GM19395 (cell line): ENCODE results near the gene GRIN2A.

ENCODE experiments used
- ATAC-seq: cut with Tn5 transposase; IDR thresholded peaks from one replicate; pipeline ENCODE4 v1.9.1; 2021; ENCODE audit warnings: mild to moderate bottlenecking, moderate library complexity; ENCODE audit not compliant: unreplicated experiment

GRIN2A gene

DNA sequence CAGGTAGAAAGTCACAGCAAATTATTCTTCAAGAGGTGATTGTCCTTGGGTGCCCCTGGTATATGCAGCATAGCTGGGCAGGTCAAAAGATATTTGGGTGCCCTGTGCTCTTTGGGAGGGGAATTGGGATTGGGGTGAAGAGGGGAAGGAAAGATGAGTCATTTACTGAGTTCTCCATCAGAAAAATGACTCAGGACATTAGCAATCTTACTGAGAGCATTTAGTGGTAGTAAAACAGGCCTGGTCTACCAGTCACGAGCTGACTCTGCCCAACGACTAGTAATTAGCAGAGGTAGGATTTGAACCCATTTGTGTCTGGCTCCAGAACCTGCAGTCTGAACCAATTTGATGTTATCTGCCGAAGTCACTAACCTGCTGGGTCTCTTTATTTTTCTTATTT, 6.0 kb upstream of the GRIN2A start:
- no peak for ATAC-seq

DNA sequence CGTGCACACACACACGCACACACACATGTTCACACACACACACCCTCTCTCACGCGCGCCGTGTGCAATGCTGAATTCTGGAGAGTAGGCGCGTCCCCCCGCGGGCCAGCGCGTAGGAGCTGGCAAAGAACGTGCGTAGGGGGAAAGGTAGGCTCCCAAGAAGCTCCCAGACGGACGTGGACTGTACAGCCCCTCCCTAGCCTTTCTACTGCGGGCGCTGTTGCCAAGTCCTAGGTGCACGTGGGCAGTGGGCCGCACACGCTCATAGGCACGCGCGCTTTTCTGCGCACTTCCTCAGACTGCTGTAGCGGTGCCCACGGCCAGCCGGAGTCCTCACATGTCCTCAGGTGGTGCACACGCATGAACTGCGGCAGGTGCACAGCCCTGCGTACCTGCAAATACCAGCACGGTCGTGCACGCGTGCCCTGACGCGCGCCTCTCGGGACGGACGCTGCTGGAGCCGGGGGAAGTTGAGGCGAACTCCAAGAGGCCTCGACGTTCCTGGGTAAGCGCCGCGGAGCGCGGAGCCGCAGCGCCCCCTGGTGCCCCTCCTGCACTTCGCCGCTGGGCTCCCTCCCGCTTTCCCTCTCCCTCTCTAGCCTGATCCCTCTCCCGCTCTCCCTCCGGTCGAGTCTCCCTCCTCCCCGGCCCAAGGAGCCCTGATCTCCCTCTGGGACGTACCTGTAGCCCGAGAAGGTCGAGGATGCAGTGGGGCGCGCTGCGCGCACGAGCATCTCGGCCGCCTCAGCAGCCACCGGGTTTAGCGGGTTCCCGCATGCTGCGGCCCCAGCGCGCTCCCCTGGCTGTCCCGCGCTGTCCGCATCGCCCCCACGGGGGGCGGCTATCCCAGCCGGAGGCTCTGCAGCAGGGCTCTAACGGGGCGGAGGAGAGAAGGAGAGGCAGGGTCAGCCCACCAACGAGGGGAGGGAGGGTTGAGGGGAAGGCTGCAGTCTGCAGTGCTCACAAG, 749 bp downstream of the GRIN2A start:
- ATAC-seq = peak; percentile 63

DNA sequence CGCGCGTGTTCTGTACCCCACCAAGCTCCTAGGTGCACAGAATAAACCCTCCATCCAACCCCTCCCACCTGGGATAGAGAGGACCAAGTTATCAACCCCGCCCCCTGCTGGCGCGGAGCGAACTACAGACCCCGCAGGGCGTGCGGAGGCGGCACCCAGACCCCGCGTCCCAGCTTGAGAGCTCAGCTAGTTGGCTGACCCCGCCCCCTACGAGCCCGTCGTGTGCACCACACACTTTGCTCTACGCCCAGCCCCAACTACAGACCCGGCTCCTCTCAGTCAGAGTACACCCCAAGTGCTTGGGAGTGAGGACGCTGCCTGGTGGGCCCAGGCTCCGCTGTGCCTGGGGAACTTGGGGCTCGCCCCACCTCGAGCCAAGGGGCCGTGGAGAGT, 1.5 kb downstream of the GRIN2A start:
- ATAC-seq = no peak

DNA sequence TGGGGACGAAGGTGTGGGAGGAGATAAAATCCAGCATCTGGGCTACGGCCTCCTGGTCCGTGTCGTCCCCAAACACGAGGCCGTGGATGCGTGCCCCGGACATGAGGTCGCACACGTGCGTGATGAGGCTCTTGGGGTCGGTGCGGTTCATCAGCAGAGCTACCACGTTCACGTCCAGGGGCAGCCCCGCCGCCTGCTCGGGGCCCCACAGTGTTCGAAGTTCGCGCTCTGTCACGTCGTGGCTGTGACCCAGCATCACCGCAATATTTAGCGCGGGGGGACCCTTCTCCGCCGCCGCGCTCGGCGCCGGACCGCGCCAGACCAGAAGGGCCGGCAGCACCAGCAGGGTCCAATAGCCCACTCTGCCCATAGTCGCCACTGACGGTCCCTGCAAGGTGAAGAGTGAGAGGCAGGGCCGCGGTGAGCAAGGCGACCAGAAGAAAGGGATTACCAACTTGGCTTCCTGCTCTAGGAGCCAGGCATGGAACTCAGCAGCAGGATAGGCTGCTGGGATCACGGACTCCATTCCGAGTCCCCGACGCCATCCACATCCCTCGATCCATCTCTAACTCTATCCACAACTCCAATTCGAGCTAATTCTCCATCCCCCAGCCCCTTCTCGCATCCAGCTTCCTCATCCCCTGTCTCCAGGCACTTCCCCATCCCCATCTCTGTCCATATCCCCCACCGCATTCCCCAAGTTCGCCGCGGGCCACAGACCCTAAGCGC, 2.0 kb downstream of the GRIN2A start:
- ATAC-seq = no peak

DNA sequence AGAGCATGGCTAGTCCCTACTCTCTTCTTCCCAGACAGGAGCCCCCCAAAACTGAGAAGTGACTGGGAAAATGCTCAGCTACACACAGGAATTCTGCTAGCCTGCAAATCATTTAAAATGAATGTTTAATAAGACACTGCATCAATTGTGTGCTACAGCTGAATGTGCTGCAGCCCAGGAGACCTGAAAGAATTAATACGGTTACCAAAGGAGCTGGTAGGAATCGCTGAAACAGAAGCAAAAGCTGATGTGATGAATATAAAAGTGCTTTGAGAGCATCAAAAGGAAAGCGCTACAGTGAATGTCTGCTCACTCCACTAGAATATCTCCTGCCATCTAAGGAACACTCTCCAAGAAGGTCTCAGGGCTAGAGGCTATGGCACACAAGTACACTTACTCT, 3.7 kb downstream of the GRIN2A start:
- no peak for ATAC-seq

DNA sequence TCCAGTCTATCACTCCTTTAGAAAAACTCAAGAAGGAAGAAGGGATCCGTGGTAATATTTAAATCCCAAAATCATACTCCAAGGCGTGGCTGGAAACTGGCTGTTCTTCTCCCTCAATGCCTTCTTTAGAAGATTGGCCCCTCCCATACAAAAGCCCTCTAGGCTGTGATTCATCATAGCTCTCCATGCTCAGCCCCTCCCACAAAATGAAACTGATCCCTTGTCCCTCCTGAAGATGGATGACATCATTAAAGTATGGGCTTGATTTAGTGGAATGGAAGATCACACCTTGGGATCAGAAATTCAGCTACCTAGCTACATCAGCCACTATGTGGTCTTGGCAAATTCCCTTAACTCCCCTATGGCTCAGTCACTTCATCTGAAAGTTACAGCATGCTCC, 4.1 kb downstream of the GRIN2A start:
- no peak for ATAC-seq

DNA sequence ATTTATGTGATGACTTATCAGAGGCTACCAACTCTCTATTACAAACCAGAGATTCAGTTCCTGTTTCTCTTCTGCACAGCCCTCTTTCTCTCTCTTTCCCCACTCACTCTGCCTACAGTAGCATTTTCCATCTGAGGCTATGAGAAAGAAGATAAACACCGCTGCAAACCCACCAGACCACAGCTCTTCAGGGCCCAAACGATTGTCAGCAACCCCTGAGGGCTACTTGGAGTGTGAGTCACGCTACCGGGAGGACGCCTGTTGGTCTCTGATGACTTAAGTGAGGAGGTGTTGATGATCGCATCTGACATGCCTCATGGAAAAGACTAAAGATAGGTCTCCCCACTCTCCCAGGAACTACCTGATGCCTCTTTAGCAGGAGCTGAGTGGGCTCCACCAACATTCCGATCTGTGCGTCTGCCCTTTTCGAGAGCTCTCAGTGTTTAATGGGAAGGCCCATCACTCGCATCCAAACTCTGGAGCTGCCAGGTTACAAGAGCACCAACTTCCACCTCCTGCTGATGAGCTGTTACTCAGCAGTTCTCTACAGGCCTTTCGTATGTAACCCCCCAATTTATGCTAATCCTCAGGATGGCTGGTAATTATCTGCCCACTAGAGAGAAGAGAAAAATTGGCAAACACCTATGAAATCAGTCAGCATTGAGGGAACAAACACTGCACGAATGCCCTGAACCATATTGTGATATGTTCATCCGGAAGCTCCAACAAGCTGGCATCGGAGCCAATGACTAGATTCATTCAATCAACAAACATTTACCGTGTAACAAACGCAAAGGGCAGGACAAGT, 9.2 kb downstream of the GRIN2A start:
- no peak for ATAC-seq

DNA sequence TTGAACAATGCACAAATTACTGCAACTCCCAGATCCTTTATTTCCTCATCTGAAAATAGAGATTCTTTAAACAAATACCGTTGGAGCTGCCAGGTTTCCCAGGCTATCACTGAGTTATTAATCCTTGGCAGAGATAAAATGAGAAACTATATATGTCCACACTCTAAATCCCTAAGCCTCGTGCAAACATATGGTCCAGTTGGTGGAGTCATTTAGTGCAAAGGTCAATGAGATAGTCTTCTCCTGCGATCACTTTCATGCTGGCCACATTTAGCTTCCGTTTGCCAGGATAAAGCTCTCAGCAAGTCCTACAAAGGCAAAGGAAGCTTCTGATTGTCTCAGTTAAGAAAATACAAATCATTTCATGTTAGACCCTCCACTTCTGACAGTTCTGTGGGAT, 11.0 kb downstream of the GRIN2A start:
- no peak for ATAC-seq

DNA sequence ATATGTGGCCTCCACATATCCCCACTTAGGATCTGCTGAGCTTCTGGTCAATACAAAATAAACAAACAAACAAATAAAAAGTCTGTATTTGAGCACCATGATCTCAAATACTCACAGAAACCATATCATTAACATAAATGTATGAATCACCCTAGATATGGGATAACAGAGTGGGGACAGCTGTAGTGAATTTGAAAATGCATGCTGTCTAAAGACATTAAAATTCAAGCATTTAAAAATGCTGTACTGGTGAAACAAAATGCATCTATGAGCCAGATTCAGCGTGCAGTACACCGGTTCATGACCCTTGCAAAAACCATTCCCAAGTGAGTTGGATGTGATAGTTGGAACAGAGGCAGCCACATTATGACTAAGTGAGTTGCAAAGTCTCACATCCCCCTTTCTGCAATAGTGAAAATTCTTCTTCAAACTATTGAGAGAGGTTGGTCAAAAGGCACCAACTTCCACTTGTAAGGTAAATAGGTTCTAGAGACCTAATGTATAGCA, 12.3 kb downstream of the GRIN2A start:
- ATAC-seq = no peak

DNA sequence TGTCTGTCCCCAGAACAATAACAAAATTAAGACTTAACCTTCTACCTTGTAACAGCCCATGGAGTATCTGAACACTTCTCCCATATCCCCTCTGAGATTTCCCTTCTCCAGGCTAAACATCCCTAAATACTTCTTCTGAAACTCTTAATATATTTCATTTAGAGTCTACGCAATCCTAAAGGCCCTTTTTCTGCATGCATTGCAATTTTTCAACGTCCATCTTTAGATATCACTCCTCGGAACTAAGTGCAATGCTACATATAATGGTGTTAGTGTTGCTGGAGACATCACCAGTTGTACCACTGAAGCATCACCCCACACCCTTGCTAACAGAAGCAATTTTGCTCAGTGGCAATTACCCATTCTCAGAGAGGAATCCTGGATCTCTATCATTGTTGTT, 13.2 kb downstream of the GRIN2A start:
- ATAC-seq = no peak

DNA sequence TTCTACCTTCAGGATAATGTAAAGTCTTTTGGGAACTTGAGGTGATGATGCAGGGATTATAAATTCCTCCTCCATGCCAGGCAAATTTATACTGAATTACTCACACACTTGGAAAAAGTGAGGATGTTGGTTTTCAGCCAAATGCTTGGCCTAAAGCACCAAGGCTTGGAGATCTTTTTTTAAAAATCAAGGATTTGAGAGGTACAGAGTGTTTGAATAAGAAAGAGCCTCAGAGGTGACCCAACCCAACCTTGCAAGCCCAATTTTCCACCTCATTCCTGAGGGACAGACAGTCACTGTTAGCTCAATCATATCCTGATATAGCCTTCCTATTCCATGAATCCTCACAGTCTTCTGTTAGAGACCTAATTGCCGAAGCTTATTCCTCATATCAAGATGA, 14.0 kb downstream of the GRIN2A start:
- ATAC-seq = no peak

DNA sequence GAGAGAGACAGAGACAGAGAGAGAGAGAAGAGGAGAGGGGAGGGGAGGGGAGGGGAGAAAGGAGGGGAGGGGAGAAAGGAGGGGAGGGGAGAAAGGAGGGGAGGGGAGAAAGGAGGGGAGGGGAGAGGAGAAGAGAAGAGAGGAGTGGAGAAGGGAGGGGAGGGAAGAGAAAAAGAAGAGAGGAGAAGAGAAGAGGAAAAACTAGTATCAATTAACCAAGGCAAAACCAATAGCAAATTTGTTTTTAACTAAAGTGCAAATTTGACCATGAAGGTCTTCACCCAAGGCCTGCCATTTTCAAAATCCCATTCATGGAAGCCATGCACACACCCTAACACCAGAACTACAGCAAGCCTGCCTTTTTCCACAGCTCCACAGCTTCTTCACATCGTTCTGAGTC, 16.6 kb downstream of the GRIN2A start:
- no peak for ATAC-seq

DNA sequence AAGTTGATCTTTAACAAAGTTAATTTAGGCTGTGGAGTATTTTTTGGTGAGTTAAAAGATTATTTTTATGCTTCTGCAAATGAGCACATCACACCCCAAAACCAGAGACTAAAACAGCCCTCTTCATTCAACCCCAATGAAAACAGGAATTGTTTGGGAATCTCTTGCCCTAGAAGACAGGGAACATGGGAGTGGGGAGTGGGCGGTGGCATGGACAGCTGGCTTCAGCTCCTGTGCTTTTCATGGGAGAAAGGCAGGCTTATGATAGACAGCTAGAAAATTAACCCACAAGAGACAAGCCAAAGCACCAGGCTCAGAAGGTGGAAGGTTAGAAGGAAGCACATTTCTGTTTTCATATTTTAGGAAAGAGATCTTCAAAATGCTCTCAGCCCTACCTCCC, 19.2 kb downstream of the GRIN2A start:
- ATAC-seq = no peak

DNA sequence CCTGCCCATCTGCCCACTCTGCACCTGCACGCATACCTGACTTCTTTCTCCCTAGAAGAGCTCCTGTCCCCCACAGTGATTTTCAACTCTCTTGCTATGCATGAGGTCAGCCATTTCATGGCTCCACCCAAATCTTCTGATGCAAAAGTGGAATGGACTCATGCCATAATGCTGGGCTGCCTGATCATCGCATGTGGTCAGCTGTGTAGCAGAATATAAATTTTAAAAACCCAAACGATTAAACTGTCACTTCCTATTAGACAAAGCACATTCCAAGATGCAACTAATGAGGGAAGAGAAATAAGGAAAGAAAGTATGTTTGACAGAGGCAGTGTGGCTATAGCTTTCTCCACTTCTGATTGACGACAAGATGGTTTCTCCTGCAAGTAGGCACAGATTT, 26.1 kb downstream of the GRIN2A start:
- no peak for ATAC-seq

DNA sequence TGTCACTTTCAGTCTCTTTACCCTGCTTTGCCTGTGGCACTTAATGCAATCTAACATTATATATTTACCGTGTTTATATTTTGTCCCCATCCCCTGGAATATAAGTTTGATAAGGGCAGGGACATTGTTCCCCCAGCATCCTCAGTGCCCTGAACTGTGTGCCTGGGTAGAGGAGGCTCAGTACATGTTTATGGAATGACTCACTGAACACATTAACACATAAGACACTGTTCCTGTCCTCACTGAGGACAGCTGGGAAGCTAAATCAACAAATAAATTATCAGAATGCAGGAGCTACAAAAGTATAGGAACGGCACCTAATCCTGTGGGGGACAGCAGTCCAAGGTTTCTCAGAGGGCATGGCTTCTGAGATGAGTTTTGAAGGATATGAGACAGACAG, 27.8 kb downstream of the GRIN2A start:
- no peak for ATAC-seq

DNA sequence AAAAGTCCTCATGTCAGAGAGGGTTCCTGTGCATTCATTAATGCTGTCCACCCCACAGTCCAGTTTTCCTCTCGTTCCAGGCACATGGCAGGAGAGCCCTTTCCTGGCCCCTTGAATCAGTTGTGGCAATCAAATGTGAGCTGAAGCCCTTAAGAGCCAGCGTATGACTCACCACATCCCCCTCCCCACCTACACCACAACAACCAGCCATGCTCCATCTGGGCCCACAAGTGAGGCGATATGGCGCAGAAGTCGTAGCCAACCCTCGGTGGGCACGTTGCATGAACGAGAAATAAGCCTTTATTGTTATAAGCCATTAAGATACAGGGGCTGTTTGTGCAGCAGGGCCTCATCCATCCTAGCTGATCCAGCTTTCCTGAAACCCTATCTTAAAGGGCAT, 28.2 kb downstream of the GRIN2A start:
- no peak for ATAC-seq

DNA sequence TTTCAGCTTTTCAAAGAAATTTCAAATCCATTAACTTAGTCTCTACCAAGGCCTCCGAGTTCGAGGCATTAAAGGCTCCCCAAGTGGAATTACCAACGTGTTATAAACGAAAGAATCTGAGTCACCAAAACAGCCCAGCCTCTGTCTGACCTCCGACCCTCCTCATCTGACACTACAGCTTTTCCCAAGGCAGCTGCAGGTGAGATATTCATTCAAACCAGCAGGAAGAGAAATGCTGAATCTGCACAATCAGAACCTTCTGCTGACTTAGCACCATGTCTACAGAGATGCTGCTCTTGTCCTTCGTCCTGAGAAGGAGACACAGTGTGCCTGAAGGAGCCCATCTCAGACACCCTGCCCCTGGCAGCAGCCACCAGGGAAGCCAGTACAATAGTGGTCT, 30.5 kb downstream of the GRIN2A start:
- ATAC-seq = no peak

DNA sequence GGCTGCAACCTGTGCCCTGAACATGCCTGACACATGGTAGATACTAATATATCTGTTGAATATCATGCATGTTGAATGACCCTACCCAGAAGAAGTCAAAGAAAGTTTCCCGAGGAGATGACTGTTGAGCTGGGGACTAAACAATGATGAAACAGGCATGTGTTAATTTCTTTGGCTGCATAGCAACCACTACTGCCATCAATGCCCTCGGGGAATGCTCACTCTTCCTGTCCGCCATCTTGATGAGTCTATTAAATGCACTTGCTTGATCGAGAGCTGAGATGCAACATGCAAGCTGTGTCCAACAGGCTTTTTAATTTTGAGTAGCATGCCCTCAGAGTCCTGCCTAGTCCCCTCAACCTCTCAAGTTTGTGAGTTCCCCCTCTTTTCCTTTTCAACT, 31.3 kb downstream of the GRIN2A start:
- ATAC-seq = no peak

DNA sequence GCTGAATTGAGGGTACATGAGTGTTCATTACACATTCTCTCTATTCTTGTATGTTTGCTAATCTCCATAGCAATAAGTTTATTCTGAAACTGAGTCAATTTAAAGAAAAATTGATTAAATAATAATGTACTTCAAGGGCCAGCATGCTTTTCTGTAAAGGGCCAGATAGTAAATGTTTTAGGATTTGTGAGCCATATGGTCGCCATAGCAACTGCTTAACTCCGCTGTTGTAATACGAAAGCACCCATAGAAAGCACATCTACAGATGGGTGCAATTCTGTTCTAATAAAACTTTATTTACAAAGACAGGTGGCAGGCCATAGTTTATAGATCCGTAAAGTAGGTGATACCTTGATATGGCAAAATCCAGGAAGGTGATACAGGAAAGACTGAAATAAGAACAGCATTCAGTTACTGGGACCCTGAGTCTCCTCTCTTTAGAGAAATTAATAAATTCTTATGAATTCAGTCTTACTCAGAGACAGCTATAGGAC, 36.6 kb downstream of the GRIN2A start:
- no peak for ATAC-seq

DNA sequence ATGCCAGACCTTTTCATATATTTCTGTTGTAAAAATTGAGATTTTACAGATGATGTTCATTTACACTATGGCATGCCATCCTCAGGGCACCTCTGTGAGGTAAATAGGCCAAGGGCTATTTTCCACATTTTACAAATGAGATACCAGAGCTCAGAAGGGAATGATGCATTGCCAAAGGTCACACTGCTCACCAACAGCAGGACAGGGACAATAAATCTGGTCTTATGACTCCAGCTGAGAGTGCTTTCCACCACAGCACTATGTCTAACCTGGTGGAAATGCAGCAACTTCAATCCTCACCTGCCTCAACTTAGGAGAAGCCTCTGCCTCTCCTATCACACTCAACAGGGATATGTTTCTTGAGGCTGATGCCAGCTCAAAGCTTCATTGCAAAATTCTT, 40.6 kb downstream of the GRIN2A start:
- no peak for ATAC-seq

DNA sequence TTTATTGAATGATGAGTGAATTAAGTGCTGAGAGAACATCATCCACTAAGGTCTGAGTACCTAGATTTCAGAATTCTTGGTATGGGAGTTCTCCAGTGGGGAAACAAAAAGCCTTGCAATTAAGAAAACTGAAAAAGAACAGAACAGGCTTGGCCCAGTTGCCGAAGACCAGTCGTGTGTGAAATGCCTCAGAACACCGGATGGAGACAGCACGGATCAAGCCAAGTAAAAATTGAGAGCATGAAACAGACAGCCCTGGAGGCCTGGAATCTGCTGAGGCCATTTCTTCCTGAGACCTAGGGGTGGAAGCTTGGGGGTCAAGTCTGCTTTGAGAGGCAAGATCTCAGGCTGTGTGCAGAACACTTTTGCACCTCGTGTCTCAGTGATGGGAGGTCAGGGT, 43.3 kb downstream of the GRIN2A start:
- ATAC-seq = no peak
